ENCODE data around the gene MCF2L.

Gene MCF2L

GRCh38 chr13:112951674-112952371 is 17.2 kb upstream of the MCF2L start:
- DNase-seq (ENCODE audit: low read depth) = no peak

- no peak for DNase-seq (ENCODE audit: low read depth)
Measured at GRCh38 chr13:112952759-112953551, 16.1 kb upstream of the MCF2L start.

GRCh38 chr13:112953591-112954487 is 15.2 kb upstream of the MCF2L start:
- no peak for DNase-seq (ENCODE audit: low read depth)

- DNase-seq (ENCODE audit: low read depth) = no peak
Measured at GRCh38 chr13:112954488-112955270, 14.3 kb upstream of the MCF2L start.

- no peak for DNase-seq (ENCODE audit: low read depth)
Measured at GRCh38 chr13:112955271-112955937, 13.6 kb upstream of the MCF2L start.

- no peak for DNase-seq (ENCODE audit: low read depth)
Measured at GRCh38 chr13:112955956-112956355, 13.1 kb upstream of the MCF2L start.

GRCh38 chr13:112956571-112957294 is 12.3 kb upstream of the MCF2L start:
- DNase-seq (ENCODE audit: low read depth) = no peak

GRCh38 chr13:112957295-112957677 is 11.7 kb upstream of the MCF2L start:
- no peak for DNase-seq (ENCODE audit: low read depth)

- DNase-seq (ENCODE audit: low read depth) = no peak
Measured at GRCh38 chr13:112958127-112958989, 10.7 kb upstream of the MCF2L start.

GRCh38 chr13:112959206-112959605 is 9.8 kb upstream of the MCF2L start:
- no peak for DNase-seq (ENCODE audit: low read depth)

- no peak for DNase-seq (ENCODE audit: low read depth)
Measured at GRCh38 chr13:112959701-112960542, 9.1 kb upstream of the MCF2L start.

- DNase-seq (ENCODE audit: low read depth) = no peak
Measured at GRCh38 chr13:112960706-112961105, 8.3 kb upstream of the MCF2L start.

GRCh38 chr13:112961457-112962369 is 7.3 kb upstream of the MCF2L start:
- DNase-seq (ENCODE audit: low read depth) = no peak

GRCh38 chr13:112962396-112962795 is 6.6 kb upstream of the MCF2L start:
- no peak for DNase-seq (ENCODE audit: low read depth)

GRCh38 chr13:112962911-112963625 is 5.9 kb upstream of the MCF2L start:
- no peak for DNase-seq (ENCODE audit: low read depth)

- no peak for DNase-seq (ENCODE audit: low read depth)
Measured at GRCh38 chr13:112963641-112964040, 5.4 kb upstream of the MCF2L start.

- DNase-seq (ENCODE audit: low read depth) = no peak
Measured at GRCh38 chr13:112964971-112965492, 4.0 kb upstream of the MCF2L start.

Measured in fibroblast of gingiva (primary cell).